Aorta (tissue), 5 donors: Measurements from ENCODE around the gene ENTPD8. TPM values are rescaled to one million over a fixed set of nuclear protein-coding genes. Genes with fewer than 3 reads are reported as not detected.

Source experiments
- ATAC-seq: fragments of 200-7000 bp; cut with Tn5 transposase; one replicate; pipeline ENCODE4 v1.9.1; 2022; ENCODE audit warnings: moderate library complexity; ENCODE audit not compliant: low FRiP score
- DNase-seq, 2 donors: peaks; one replicate each; pipeline ENCODE4 v3.0.0-alpha.2; 2020
- H3K27ac ChIP-seq, 2 donors: one replicate each; pipeline ENCODE4 v1.5.1; 2013; ENCODE audit warnings: low read length in 2 of 2, mild to moderate bottlenecking in 2 of 2, moderate library complexity in 2 of 2, control low read depth in 1 of 2, inconsistent platforms in 1 of 2, low read depth in 1 of 2
- H3K27me3 ChIP-seq, 2 donors: one replicate each; pipeline ENCODE4 v1.6.1; 2013; ENCODE audit warnings: control low read depth in 1 of 2, low read length in 1 of 2, mild to moderate bottlenecking in 1 of 2, moderate library complexity in 1 of 2; ENCODE audit not compliant: insufficient read depth in 2 of 2, control insufficient read depth in 1 of 2
- H3K36me3 ChIP-seq, 2 donors: one replicate each; pipeline ENCODE4 v1.6.1; 2013; ENCODE audit warnings: control low read depth in 1 of 2, low read length in 1 of 2, mild to moderate bottlenecking in 1 of 2; ENCODE audit not compliant: insufficient read depth in 2 of 2, control insufficient read depth in 1 of 2
- H3K4me1 ChIP-seq, 2 donors: one replicate each; pipeline ENCODE4 v1.6.1; 2013; ENCODE audit warnings: low read length in 2 of 2, control low read depth in 1 of 2, mild to moderate bottlenecking in 1 of 2, moderate library complexity in 1 of 2; ENCODE audit not compliant: insufficient read depth in 2 of 2, control insufficient read depth in 1 of 2
- H3K4me3 ChIP-seq, 2 donors: one replicate each; pipeline ENCODE4 v1.5.1; 2013; ENCODE audit warnings: low read length in 2 of 2, control low read depth in 1 of 2, mild to moderate bottlenecking in 1 of 2
- H3K9me3 ChIP-seq: one replicate; pipeline ENCODE4 v1.6.1; 2013; ENCODE audit warnings: mild to moderate bottlenecking, low read length; ENCODE audit not compliant: control insufficient read depth
- WGBS, 2 donors: extraction: QIAGEN DNeasy Blood & Tissue Kit; methylation state at CpG; one replicate each; pipeline ENCODE4 v1.1.7; 2013; 5-methylcytosine and 5-hydroxymethylcytosine counted together
- intact Hi-C, 2 donors: fragments of 100-400 bp; cut with DNase I; formaldehyde crosslinking; loops; one replicate each; pipeline versions ENCODE4 v1.14.2 to v1.15.0; 2022
- polyA plus RNA-seq, 2 donors: library from polyadenylated mRNA; stranded (reverse); fragments of 200-250 nt; gene quantifications; one replicate each; pipeline ENCODE4 v1.2.3, GENCODE V29; 2013
- total RNA-seq, 2 donors: library from RNA; stranded (reverse); fragmentation: NEBNext Ultra II Directional; extraction: Animal tissue kit (Norgen Biotek cat#: 25700); gene quantifications; one replicate each; pipeline ENCODE4 v1.2.1, GENCODE V29; 2021
- donor health status: healthy with polysubstance abuse.
- donor health status: Bipolar disorder and iron deficiency.
- donor health status: DM: no; HTN: no; CAD: no.
- donor health status: DM: no; HTN: no; CAD: no.
- donor health status: DM: yes; HTN: yes; CAD: no.

ENTPD8 gene
- total and polyA plus RNA-seq, 4 donors, result 3.1 TPM; not detected in 3

- WGBS, 2 donors, result 11 to 13% methylated on average over 12 of the region's 12 CpGs
Measured at GRCh38 chr9:137456061-137456863, 15.1 kb upstream of the ENTPD8 start.

GRCh38 chr9:137455359-137455991 is 14.3 kb upstream of the ENTPD8 start:
- no peak overlapping the region for H3K4me3 ChIP-seq
- peak; percentile 48 to 61 for DNase-seq
- H3K9me3 ChIP-seq, result no peaks in the 10 kb centered on the region
- 73 to 74% methylated on average over 18 of the region's 18 CpGs for WGBS, 2 donors
- peaks cover 0 to 1% of the 10 kb centered on the region in 2 donors for H3K36me3 ChIP-seq
- no peaks in the 10 kb centered on the region for H3K27me3 ChIP-seq
- peak overlapping the region in 1 of 2 donors; percentile 4 for H3K27ac ChIP-seq
- H3K4me1 ChIP-seq, result peaks cover 0 to 4% of the 10 kb centered on the region in 2 donors
- intact Hi-C loops, result no loop called here
- no peak for ATAC-seq

More at GRCh38 chr9:137456061-137456863, 15.1 kb upstream of the ENTPD8 start:
- peak; percentile 44 to 70 for DNase-seq
- Histone ChIP-seq H3K36me3 (peaks cover 0 to 1% of the 10 kb centered on the region in 2 donors), H3K4me1 (peaks cover 0 to 4% of the 10 kb centered on the region in 2 donors), H3K27me3 (no peaks in the 10 kb centered on the region), H3K4me3 (peak overlapping the region in 1 of 2 donors; percentile 27), H3K9me3 (no peaks in the 10 kb centered on the region), H3K27ac (peak overlapping the region; percentile 69 to 97)
- no peak for ATAC-seq
- intact Hi-C loops, result no loop called here

- no peak overlapping the region for H3K4me3 ChIP-seq
- peaks cover 0 to 4% of the 10 kb centered on the region in 2 donors for H3K4me1 ChIP-seq
- WGBS, 2 donors, result 47 to 52% methylated on average over 30 of the region's 30 CpGs
- intact Hi-C loops, result no loop called here
- H3K9me3 ChIP-seq, result no peaks in the 10 kb centered on the region
- DNase-seq (peak; percentile 59 to 79), ATAC-seq (peak; percentile 6)
- peaks cover 0 to 1% of the 10 kb centered on the region in 2 donors for H3K36me3 ChIP-seq
- H3K27ac ChIP-seq, result no peak overlapping the region
- H3K27me3 ChIP-seq, result no peaks in the 10 kb centered on the region
Measured at GRCh38 chr9:137454597-137455358, 13.6 kb upstream of the ENTPD8 start.

- WGBS, 2 donors, result 50 to 52% methylated on average over 15 to 23 of the region's 24 CpGs
- H3K9me3 ChIP-seq, result no peaks in the 10 kb centered on the region
- H3K27me3 ChIP-seq, result no peaks in the 10 kb centered on the region
- intact Hi-C loops, result no loop called here
- H3K4me1 ChIP-seq, result peaks cover 0 to 4% of the 10 kb centered on the region in 2 donors
- H3K4me3 ChIP-seq, result no peak overlapping the region
- H3K36me3 ChIP-seq, result peaks cover 0 to 1% of the 10 kb centered on the region in 2 donors
- DNase-seq (peak; percentile 80 to 87), ATAC-seq (no peak)
- H3K27ac ChIP-seq, result no peak overlapping the region
Measured at GRCh38 chr9:137454145-137454596, 13.0 kb upstream of the ENTPD8 start.

GRCh38 chr9:137453643-137454081 is 12.5 kb upstream of the ENTPD8 start:
- Histone ChIP-seq H3K4me3 (no peak overlapping the region), H3K27ac (no peak overlapping the region), H3K36me3 (peaks cover 0 to 1% of the 10 kb centered on the region in 2 donors), H3K4me1 (peaks cover 0 to 4% of the 10 kb centered on the region in 2 donors), H3K27me3 (no peaks in the 10 kb centered on the region), H3K9me3 (no peaks in the 10 kb centered on the region)
- intact Hi-C loops, result no loop called here
- DNase-seq (peak; percentile 87 to 91), ATAC-seq (peak; percentile 56)
- WGBS, 2 donors, result 65 to 71% methylated on average over 23 to 25 of the region's 25 CpGs

GRCh38 chr9:137452761-137453642 is 11.8 kb upstream of the ENTPD8 start:
- WGBS, 2 donors, result 87 to 88% methylated on average over 43 of the region's 43 CpGs
- intact Hi-C loops, result no loop called here
- Histone ChIP-seq H3K27ac (no peak overlapping the region), H3K4me3 (no peak overlapping the region), H3K4me1 (peaks cover 0 to 4% of the 10 kb centered on the region in 2 donors), H3K36me3 (peaks cover 0 to 1% of the 10 kb centered on the region in 2 donors), H3K27me3 (no peaks in the 10 kb centered on the region), H3K9me3 (no peaks in the 10 kb centered on the region)
- ATAC-seq, result no peak
- peak; percentile 68 to 78 for DNase-seq

- DNase-seq, result peak; percentile 51 to 73
- no peaks in the 10 kb centered on the region for H3K27me3 ChIP-seq
- ATAC-seq, result no peak
- peaks cover 0 to 1% of the 10 kb centered on the region in 2 donors for H3K36me3 ChIP-seq
- intact Hi-C loops, result no loop called here
- H3K4me1 ChIP-seq, result peaks cover 0 to 4% of the 10 kb centered on the region in 2 donors
- no peaks in the 10 kb centered on the region for H3K9me3 ChIP-seq
- no peak overlapping the region for H3K27ac ChIP-seq
- no peak overlapping the region for H3K4me3 ChIP-seq
- WGBS, 2 donors, result 90 to 92% methylated on average over 17 of the region's 17 CpGs
Measured at GRCh38 chr9:137452006-137452760, 11.0 kb upstream of the ENTPD8 start.
